ENCODE measurements around the gene CYP39A1.

DNA sequence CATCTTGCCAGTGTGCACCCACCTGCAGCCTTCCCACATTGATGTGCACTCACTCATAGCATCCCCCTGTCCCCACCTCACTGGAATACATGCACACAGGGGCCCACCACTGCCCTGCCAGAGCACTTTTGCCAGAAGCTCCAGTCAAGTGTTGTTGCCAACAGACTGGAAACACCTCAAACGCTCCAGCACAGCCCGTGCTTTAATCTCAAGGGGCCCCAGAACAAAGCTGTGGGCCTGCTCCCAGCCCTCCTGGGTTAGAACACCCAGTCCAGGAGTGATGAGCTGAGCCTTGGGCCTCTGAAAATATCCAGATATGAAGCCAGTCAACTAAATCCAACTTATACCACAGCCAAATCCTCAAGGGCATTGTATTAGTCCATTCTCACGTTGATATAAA lies 77.1 kb downstream of the CYP39A1 start:
- no peak for TF ChIP-seq EZH2phosphoT487 (IDR thresholded peaks at IDR 0.05; ENCODE audit: unreplicated experiment)
- no peak for TF ChIP-seq EZH2 (IDR thresholded peaks at IDR 0.05; ENCODE audit: low read depth, unreplicated experiment)
- TF ChIP-seq, protein P1, sequence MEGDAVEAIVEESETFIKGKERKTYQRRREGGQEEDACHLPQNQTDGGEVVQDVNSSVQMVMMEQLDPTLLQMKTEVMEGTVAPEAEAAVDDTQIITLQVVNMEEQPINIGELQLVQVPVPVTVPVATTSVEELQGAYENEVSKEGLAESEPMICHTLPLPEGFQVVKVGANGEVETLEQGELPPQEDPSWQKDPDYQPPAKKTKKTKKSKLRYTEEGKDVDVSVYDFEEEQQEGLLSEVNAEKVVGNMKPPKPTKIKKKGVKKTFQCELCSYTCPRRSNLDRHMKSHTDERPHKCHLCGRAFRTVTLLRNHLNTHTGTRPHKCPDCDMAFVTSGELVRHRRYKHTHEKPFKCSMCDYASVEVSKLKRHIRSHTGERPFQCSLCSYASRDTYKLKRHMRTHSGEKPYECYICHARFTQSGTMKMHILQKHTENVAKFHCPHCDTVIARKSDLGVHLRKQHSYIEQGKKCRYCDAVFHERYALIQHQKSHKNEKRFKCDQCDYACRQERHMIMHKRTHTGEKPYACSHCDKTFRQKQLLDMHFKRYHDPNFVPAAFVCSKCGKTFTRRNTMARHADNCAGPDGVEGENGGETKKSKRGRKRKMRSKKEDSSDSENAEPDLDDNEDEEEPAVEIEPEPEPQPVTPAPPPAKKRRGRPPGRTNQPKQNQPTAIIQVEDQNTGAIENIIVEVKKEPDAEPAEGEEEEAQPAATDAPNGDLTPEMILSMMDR (conservative IDR thresholded peaks at IDR 0.05; ENCODE audit: low read depth in 2 of 2) = no peak
